K562 (cell line): ENCODE measurements around the gene CCDC85C.

Experiments used
- EZH2 ChIP-seq: IDR thresholded peaks from 2 replicates; pipeline ENCODE4 v1.6.1; 2012; ENCODE audit warnings: low read depth, mild to moderate bottlenecking, inconsistent platforms, low read length, borderline replicate concordance
- KDM1A ChIP-seq, 2 experiments: fragments of 450-650 bp; IDR thresholded peaks; 2 replicates each; pipeline ENCODE4 v1.6.1; 2016; ENCODE audit warnings: mild to moderate bottlenecking in 2 of 2
- MAFG ChIP-seq: fragments of 450-650 bp; conservative IDR thresholded peaks from 2 replicates; pipeline ENCODE4 v1.6.1; 2016; ENCODE audit warnings: missing genetic modification characterization, missing compliant biosample characterization
- YY1 ChIP-seq, 3 experiments: IDR thresholded peaks; 2 replicates each; pipeline ENCODE4 v1.6.1; 2011; ENCODE audit warnings: low read length in 2 of 3, mild to moderate bottlenecking in 2 of 3, moderate library complexity in 2 of 3, borderline replicate concordance in 1 of 3, control low read depth in 1 of 3, low read depth in 1 of 3; ENCODE audit not compliant: insufficient read depth in 3 of 3, insufficient replicate concordance in 2 of 3, control insufficient read depth in 1 of 3, insufficient read length in 1 of 3; ENCODE audit errors: extremely low read depth in 1 of 3

GRCh38 chr14:99574099-99574880 lies 29.7 kb downstream of the CCDC85C start:
- TF ChIP-seq EZH2 (no peak), MAFG (tag) (no peak), YY1 (IDR thresholded peaks at IDR 0.05; ENCODE audit: borderline replicate concordance in 1 of 3, control insufficient read depth in 1 of 3, extremely low read depth in 1 of 3, insufficient read depth in 3 of 3, insufficient read length in 1 of 3, insufficient replicate concordance in 2 of 3, low read depth in 1 of 3, low read length in 2 of 3) (no peak), KDM1A (IDR thresholded peaks at IDR 0.05) (no peak)
